ENCODE measurements around the gene EYA2. TPM values are rescaled to one million over a fixed set of nuclear protein-coding genes. Genes with fewer than 3 reads are reported as not detected.

The EYA2 gene
- total and polyA plus RNA-seq, 4 donors, result 0.17 to 0.54 (median 0.23) TPM; not detected in 1

DNA sequence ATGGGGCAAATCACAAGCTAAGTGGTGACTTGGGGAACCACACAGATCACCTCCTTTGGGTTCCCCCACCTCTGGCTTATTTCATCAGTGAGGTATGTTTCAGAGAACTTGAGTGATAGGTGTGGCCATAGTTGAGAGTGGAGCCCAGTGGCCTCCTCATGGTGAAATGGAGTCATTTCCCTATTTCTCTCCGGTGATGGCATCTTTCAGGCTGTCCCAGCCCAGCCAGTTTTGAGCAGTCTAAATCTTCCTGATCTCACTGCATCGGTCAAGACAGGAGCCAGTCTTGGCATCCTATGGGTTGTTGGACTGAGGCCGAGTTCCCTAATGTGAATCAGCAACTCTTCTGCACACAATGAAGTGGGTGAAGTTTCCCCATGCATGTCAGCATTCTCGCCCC lies 132.4 kb downstream of the EYA2 start:
- H3K4me1 ChIP-seq (ENCODE audit: control insufficient read depth in 4 of 4, insufficient read depth in 4 of 4, low read length in 3 of 4), result peaks cover 0 to 22% (median 10%) of the 10 kb centered on the region in 4 donors
- H3K27me3 ChIP-seq (ENCODE audit: control insufficient read depth in 4 of 4, insufficient read depth in 4 of 4, low read length in 3 of 4), result no peaks in the 10 kb centered on the region
- 80% methylated on average over 4 of the region's 4 CpGs for WGBS
- peaks cover 0 to 9% (median 5%) of the 10 kb centered on the region in 4 donors for H3K9me3 ChIP-seq (ENCODE audit: control insufficient read depth in 4 of 4, low read length in 3 of 4)
- TF ChIP-seq, protein P1, sequence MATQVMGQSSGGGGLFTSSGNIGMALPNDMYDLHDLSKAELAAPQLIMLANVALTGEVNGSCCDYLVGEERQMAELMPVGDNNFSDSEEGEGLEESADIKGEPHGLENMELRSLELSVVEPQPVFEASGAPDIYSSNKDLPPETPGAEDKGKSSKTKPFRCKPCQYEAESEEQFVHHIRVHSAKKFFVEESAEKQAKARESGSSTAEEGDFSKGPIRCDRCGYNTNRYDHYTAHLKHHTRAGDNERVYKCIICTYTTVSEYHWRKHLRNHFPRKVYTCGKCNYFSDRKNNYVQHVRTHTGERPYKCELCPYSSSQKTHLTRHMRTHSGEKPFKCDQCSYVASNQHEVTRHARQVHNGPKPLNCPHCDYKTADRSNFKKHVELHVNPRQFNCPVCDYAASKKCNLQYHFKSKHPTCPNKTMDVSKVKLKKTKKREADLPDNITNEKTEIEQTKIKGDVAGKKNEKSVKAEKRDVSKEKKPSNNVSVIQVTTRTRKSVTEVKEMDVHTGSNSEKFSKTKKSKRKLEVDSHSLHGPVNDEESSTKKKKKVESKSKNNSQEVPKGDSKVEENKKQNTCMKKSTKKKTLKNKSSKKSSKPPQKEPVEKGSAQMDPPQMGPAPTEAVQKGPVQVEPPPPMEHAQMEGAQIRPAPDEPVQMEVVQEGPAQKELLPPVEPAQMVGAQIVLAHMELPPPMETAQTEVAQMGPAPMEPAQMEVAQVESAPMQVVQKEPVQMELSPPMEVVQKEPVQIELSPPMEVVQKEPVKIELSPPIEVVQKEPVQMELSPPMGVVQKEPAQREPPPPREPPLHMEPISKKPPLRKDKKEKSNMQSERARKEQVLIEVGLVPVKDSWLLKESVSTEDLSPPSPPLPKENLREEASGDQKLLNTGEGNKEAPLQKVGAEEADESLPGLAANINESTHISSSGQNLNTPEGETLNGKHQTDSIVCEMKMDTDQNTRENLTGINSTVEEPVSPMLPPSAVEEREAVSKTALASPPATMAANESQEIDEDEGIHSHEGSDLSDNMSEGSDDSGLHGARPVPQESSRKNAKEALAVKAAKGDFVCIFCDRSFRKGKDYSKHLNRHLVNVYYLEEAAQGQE (IDR thresholded peaks at IDR 0.05), result no peak
- no peak for TF ChIP-seq SP1 (IDR thresholded peaks at IDR 0.05)
- TF ChIP-seq HNF4G (IDR thresholded peaks at IDR 0.05), result no peak
- no peak for TF ChIP-seq JUND (IDR thresholded peaks at IDR 0.05)
- TF ChIP-seq FOXA2 (IDR thresholded peaks at IDR 0.05), result no peak
- no peak overlapping the region for H3K9ac ChIP-seq (ENCODE audit: low read depth in 1 of 2, low read length in 2 of 2)
- no peak for DNase-seq (ENCODE audit: low spot score)
- H3K27ac ChIP-seq (ENCODE audit: low read depth in 1 of 2, low read length in 2 of 2), result no peak overlapping the region
- H3K36me3 ChIP-seq (ENCODE audit: control insufficient read depth in 4 of 4, insufficient read depth in 3 of 4, low read depth in 1 of 4, low read length in 3 of 4), result peaks cover 0 to 2% (median 0%) of the 10 kb centered on the region in 4 donors
- H3K4me3 ChIP-seq (ENCODE audit: low read depth in 1 of 3, low read length in 3 of 3), result no peak overlapping the region

DNA sequence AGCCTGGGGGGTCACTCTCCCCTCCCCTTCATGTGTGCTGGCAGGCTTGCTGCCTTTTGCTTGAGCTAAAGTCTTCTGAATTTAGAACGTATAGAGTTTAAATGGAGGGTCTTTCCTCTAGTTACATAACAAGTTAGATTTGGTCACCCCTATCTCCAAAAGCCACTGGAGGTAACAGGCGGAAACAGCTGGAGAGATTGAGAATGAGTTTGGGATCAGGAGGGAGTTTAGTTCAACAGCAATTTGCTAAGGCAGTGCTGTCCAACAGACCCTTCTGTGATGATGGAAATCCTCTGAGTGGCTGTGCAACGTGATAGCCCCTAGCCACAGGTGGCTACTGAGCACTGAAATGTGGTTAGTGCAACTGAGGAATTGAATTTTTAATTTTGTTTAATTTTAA lies 132.8 kb downstream of the EYA2 start:
- Histone ChIP-seq H3K36me3 (ENCODE audit: control insufficient read depth in 4 of 4, insufficient read depth in 3 of 4, low read depth in 1 of 4, low read length in 3 of 4) (peaks cover 0 to 2% (median 0%) of the 10 kb centered on the region in 4 donors), H3K9me3 (ENCODE audit: control insufficient read depth in 4 of 4, low read length in 3 of 4) (peaks cover 0 to 9% (median 5%) of the 10 kb centered on the region in 4 donors), H3K4me3 (ENCODE audit: low read depth in 1 of 3, low read length in 3 of 3) (no peak overlapping the region), H3K27me3 (ENCODE audit: control insufficient read depth in 4 of 4, insufficient read depth in 4 of 4, low read length in 3 of 4) (no peaks in the 10 kb centered on the region), H3K27ac (ENCODE audit: low read depth in 1 of 2, low read length in 2 of 2) (no peak overlapping the region), H3K9ac (ENCODE audit: low read depth in 1 of 2, low read length in 2 of 2) (no peak overlapping the region), H3K4me1 (ENCODE audit: control insufficient read depth in 4 of 4, insufficient read depth in 4 of 4, low read length in 3 of 4) (peaks cover under 1 to 26% (median 12%) of the 10 kb centered on the region in 4 donors)
- TF ChIP-seq, protein P2, sequence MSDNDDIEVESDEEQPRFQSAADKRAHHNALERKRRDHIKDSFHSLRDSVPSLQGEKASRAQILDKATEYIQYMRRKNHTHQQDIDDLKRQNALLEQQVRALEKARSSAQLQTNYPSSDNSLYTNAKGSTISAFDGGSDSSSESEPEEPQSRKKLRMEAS (IDR thresholded peaks at IDR 0.05), result no peak
- TF ChIP-seq RAD21 (IDR thresholded peaks at IDR 0.05), result no peak
- TF ChIP-seq, protein P3, sequence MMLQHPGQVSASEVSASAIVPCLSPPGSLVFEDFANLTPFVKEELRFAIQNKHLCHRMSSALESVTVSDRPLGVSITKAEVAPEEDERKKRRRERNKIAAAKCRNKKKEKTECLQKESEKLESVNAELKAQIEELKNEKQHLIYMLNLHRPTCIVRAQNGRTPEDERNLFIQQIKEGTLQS (IDR thresholded peaks at IDR 0.05), result no peak
- no peak for TF ChIP-seq SP1 (IDR thresholded peaks at IDR 0.05)
- TF ChIP-seq HNF4A (conservative IDR thresholded peaks at IDR 0.05), result no peak
- TF ChIP-seq RXRA (IDR thresholded peaks at IDR 0.05), result no peak
- TF ChIP-seq YY1 (IDR thresholded peaks at IDR 0.05), result no peak
- TF ChIP-seq, protein P1 (IDR thresholded peaks at IDR 0.05), result no peak
- no peak for TF ChIP-seq GABPA (IDR thresholded peaks at IDR 0.05 in 1 of 2, conservative IDR thresholded peaks at IDR 0.05 in 1 of 2)
- TF ChIP-seq EGR1 (IDR thresholded peaks at IDR 0.05; ENCODE audit: low read depth in 2 of 2), result no peak
- TF ChIP-seq FOXA1 (IDR thresholded peaks at IDR 0.05), result no peak
- no peak for TF ChIP-seq NR2F2 (IDR thresholded peaks at IDR 0.05)
- TF ChIP-seq HNF4G (IDR thresholded peaks at IDR 0.05), result no peak
- no peak for TF ChIP-seq FOXA2 (IDR thresholded peaks at IDR 0.05)
- TF ChIP-seq JUND (IDR thresholded peaks at IDR 0.05), result no peak
- TF ChIP-seq TAF1 (conservative IDR thresholded peaks at IDR 0.05), result no peak
- TF ChIP-seq, protein P4, sequence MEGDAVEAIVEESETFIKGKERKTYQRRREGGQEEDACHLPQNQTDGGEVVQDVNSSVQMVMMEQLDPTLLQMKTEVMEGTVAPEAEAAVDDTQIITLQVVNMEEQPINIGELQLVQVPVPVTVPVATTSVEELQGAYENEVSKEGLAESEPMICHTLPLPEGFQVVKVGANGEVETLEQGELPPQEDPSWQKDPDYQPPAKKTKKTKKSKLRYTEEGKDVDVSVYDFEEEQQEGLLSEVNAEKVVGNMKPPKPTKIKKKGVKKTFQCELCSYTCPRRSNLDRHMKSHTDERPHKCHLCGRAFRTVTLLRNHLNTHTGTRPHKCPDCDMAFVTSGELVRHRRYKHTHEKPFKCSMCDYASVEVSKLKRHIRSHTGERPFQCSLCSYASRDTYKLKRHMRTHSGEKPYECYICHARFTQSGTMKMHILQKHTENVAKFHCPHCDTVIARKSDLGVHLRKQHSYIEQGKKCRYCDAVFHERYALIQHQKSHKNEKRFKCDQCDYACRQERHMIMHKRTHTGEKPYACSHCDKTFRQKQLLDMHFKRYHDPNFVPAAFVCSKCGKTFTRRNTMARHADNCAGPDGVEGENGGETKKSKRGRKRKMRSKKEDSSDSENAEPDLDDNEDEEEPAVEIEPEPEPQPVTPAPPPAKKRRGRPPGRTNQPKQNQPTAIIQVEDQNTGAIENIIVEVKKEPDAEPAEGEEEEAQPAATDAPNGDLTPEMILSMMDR (IDR thresholded peaks at IDR 0.05; ENCODE audit: low read depth, low read length, missing input control), result no peak
- TF ChIP-seq, protein P5, sequence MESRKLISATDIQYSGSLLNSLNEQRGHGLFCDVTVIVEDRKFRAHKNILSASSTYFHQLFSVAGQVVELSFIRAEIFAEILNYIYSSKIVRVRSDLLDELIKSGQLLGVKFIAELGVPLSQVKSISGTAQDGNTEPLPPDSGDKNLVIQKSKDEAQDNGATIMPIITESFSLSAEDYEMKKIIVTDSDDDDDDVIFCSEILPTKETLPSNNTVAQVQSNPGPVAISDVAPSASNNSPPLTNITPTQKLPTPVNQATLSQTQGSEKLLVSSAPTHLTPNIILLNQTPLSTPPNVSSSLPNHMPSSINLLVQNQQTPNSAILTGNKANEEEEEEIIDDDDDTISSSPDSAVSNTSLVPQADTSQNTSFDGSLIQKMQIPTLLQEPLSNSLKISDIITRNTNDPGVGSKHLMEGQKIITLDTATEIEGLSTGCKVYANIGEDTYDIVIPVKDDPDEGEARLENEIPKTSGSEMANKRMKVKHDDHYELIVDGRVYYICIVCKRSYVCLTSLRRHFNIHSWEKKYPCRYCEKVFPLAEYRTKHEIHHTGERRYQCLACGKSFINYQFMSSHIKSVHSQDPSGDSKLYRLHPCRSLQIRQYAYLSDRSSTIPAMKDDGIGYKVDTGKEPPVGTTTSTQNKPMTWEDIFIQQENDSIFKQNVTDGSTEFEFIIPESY (IDR thresholded peaks at IDR 0.05), result no peak
- 92% methylated on average over 3 of the region's 3 CpGs for WGBS
- no peak for DNase-seq (ENCODE audit: low spot score)
